NOMO-1 treated with DMSO at 0.1 percent for 48 hours (cell line): Measurements from ENCODE around the gene YEATS2.
"Not testable (repeated sequence)": the region's sequence is repeated elsewhere in the genome, so short reads cannot be mapped to it uniquely, and the experiment has no call there.

Experiments used
- DNase-seq: peaks from one replicate; lab custom pipeline; 2025; ENCODE audit not compliant: unreplicated experiment; lab: John Stamatoyannopoulos, UW

YEATS2 gene

DNA sequence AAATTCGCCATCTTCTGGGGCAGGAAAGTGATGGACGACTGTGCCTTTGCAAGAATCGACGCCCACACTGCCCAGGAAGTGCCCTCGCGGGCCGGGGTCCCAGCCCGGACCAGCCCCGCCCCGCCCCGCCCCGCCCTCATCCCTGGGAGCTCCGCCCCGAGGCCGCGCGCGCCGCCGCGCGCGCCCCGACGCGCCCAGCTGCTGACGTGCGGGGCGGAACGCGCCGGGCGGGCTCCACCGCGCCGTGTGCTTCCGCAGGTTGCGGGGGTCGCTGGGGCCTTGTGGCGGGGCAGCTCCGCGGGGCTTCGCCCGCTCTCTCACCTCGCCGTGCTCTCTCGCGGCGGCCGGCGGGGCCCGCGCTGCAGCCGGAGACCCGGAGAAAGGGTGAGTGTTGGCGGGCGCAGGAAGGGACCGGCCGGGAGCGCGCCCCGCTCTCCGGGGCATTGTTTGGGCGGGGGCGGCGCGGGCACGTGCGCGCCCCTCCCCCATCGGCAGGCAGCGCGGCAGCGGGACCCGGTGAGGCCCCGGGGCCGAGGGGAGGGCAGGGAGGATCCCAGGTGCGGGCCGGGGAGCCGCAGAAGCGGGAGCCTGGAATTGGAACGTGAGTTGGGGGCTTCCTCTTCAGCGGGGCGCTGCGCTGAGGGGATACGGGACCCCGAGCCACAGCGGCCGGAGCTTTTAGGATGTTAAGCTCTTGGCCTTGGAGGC is at the start of gene YEATS2:
Gene YEATS2 (plus strand): TSS at position 188 of the 708 bp plus-strand sequence. CDS start 17,366 bp downstream, outside the sequence.
- peak; percentile 68 for DNase-seq

DNA sequence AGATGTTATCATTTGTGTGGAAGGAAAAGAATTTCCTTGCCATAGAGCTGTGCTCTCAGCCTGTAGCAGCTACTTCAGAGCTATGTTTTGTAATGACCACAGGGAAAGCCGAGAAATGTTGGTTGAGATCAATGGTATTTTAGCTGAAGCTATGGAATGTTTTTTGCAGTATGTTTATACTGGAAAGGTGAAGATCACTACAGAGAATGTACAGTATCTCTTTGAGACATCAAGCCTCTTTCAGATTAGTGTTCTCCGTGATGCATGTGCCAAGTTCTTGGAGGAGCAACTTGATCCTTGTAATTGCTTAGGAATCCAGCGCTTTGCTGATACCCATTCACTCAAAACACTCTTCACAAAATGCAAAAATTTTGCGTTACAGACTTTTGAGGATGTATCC is 47.0 kb upstream of the YEATS2 start:
- DNase-seq = no peak

DNA sequence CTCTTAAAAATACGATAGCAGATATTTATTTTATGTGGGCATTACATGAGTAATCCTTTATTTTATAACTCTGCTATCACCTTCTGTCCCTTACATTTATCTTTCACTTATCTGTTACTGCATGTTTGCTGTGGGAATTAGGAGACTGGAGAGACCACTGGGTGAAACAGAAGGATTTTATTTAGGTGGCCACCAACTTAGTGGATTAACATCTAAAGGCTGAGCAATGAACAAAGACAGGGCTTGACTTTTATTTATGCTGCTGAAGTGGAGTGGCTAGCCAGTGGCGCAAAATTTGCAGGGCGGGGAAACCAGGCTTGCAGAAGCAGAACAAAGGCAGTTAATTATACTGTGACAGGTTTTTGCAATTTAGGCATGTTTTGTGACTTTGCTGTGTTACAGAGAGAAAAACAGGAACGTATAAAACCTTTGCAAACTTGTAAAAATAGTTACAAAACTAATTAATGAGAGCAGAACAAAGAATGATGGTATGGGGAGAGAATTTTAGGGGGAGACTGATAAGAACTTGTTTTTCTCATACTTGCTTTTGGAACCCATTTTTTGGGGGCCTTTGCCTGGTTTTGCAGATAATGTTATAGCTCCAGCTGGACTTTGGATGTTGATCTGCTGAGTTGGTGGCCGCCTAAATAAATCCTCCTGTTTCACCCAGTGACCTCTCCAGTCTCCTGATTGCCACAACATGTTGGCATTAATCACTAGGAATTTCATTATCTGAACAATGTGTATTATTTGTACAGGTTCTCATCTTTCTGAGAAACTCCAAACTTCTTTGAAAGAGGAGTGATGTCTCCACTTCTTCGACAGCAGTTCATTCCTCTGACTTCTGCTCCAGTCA is 44.2 kb upstream of the YEATS2 start:
- no peak for DNase-seq

DNA sequence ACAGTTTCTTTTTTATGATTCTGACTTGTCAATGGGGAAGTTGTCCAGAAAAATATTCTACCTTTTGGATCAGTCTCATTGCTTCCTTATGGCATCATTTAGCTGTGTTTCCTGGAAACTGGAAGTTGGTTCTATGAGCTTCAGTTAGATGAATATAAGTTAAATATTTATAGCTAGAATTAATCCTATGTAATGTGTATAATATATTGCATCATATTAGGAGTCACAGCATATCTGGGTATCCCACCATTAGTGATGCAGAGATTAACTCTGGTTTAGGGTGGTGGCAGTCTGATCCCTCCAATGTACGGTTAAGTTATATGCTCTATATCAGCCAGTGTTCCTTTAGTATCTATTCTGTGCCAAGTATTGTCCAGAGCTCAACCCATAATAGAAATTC is 42.9 kb upstream of the YEATS2 start:
- DNase-seq = no peak

DNA sequence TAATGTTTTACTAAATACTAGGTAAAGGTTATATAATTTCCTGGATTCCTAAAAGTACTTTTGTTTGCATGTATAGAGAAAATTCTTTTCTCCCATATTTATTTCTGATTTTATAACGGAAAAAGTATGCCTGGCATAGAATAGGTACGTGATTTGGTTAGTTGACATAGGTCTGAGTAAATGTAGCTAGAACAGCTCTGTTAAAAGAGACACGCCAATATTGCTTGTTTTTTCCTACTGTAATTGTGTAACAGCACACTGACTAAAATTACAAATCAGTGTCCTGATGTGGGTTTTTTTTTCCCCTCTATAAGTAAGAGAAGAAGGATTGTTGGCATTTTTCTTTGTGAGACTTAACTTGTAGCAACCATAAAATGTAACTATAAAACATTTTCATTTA is 35.5 kb upstream of the YEATS2 start:
- DNase-seq = no peak

DNA sequence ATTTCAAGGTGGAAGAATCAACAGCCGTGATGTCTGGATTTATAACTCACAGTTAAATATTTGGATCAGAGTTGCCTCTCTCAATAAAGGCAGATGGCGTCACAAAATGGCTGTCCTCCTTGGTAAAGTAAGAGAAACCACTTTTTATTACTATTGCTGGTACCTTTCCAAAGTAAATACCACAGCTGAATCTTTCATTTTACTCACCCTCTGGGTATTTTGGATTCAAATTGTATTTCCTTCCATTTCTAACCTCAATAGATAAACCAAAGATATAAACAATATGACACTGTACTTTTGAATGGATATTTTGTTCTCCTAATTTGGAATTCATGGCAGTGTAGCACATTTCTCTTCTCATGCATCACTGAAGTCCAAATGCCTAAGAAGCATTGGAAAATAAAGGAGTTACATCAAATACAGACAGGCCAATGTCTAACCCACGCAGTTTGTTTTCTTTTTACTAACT is 32.6 kb upstream of the YEATS2 start:
- DNase-seq = no peak

DNA sequence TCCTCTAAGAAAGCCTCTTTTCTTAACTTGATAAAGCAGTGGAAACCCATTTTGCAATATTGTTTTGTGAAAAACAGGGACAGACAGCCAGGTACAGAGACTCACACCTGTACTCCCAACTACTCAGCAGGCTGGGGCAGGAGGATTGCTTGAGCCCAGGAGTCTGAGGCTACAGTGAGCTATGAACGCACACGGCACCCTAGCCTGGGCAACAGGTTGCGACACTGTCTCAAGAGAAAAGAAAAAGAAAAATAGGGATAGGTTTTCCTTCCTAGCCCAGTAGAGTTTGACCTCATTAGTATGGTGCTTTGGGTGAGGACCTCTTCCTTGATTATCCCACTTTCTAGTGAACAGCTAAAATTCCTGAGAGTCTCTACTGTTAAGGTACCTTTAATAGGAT is 17.5 kb upstream of the YEATS2 start:
- no peak for DNase-seq

DNA sequence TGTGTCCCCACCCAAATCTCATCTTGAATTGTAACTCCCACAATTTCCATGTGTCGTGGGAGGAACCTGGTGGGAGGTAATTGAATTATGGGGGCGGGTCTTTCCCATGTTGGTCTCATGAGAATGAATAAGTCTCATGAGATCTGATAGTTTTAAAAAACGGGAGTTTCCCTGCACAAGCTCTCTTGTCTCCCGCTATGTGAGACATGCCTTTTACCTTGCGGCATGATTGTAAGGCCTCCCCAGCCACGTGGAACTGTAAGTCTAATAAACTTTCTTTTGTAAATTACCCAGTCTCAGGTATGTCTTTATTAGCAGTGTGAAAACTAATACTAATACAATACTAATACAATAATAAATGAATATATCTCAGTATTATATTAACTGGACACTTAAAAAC is 9.9 kb upstream of the YEATS2 start:
- DNase-seq = no peak

DNA sequence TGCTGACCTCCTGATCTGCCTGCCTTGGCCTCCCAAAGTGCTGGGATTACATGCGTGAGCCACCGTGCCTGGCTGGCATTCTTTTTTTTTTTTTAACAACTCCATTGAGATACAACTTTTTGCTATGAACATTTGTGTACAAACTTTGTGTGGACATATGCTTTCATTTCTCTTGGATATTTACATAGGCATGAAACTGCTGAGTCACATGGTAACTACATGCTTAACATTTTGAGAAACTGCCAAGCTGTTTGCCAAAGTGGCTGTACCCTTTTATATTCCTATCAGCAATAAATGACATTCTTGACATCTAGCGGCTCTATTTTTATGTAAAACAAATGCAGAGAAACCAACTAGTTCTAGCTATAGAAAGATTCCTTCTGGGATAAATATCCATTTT is 8.7 kb upstream of the YEATS2 start:
- DNase-seq = no peak

DNA sequence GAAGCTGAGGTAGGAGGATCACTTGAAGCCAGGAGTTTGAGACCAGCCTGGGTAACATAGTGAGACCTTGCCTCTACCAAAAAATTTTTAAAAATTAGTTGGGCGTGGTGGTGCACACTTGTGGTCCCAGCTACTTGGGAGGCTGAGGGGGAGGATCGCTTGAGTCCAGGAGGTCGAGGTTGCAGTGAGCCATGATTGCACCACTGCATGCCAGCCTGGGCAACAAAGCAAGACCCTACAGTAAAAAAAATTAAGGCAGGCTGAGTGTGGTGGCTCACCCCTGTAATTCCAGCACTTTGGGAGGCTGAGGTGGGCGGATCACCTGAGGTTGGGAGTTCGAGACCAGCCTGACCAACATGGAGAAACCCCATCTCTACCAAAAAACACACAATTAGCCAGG is 8.0 kb upstream of the YEATS2 start:
- not testable (repeated sequence) for DNase-seq

DNA sequence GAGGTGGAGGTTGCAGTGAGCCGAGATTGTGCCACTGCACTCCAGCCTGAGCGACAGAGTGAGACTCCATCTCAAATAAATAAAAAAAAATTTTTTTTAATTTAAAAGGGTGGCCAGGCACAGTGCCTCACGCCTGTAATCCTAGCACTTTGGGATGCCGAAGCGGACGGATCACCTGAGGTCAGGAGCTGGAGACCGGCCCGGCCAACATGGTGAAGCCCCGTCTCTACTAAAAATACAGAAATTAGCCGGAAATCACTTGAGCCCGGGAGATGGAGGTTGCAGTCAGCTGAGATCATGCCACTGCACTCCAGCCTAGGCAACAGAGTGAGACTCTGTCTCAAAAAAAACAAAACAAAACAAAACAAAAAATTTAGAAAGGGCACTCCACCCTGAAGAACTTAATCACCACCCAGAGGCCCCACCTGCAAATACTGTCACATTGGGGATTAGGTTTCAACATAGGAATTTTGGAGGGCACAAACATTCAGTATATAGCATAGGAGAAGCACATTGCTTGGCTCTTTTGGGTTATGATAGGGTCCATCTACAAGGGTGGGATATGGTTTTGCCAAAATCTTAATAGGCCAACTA is 7.1 kb upstream of the YEATS2 start:
- no peak for DNase-seq

DNA sequence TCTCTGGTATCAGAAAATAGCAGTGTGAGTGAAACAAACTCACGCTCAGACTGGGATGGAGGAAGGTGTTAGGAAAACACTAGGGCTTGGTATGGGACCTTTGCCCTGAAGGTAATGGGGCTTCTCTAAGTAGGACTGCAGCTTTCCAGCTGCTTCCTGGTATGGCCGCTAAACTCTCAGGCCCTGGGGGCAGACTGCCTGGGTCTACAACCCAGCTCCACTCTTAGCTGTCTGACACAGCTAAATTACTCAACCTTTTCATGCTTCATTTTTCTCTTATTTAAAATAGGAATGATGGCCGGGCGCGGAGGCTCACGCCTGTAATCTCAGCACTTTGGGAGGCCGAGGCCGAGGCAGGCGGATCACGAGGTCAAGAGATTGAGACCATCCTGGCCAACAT is 5.2 kb upstream of the YEATS2 start:
- DNase-seq = no peak

DNA sequence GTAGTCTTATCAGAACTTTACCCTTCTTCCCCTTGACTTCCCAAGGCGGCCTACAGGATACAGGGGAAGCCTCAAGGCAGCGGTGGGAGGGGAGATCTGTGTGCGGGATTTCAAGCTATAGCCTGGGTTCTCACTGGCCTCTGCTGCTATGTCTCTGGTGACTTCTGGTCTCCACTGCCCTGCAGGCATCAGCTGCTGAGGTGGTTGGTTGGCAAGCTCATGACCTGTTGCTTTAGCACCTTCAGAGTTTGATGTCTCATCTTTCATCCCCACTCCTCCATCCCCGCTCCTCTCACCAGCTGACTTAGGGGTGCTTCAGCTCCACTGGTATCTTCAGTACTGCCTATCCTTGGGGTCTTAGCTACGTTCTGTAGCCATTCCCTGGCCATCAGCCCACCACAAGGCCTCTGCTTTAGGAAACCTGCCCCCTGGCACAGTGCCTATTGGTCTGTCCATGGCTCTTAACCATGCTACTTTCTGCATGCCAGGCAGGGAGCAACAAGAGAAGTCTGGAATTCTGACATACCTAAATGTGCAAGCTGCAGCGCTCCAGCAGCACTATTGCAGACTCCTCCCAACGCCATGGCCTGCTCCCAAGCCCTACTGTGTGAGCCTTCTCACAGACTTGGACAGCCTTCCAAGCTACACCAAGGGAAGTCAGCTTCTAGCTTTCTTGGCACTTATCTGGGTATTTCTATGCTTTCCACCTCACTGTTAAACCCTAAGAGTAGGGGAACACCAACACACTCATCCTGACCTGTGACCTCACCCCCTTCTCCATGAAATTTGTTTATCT is 1.8 kb upstream of the YEATS2 start:
- DNase-seq = no peak

DNA sequence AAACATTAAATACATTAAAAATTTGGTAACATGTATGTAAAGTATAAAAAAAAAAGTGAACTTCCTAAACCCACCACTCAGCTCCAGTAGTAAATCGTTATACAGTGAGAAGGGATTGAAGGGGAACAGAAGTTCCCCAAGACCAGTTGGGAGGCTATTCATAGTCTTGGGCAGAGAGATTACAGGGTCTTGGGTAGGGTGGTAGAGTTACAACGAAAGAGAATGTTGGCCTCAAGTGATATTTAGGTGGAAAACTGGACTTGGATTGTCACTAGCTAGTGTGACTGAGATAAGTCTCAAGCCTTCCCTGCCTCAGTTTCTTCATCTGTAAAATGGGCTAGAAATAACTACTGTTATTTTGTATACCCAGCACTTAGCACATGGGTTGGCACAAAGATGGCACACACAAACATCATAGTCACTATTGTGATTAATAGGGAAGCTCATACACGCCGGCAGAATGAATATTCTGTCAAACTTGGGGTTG is 431 bp upstream of the YEATS2 start:
- DNase-seq = no peak

DNA sequence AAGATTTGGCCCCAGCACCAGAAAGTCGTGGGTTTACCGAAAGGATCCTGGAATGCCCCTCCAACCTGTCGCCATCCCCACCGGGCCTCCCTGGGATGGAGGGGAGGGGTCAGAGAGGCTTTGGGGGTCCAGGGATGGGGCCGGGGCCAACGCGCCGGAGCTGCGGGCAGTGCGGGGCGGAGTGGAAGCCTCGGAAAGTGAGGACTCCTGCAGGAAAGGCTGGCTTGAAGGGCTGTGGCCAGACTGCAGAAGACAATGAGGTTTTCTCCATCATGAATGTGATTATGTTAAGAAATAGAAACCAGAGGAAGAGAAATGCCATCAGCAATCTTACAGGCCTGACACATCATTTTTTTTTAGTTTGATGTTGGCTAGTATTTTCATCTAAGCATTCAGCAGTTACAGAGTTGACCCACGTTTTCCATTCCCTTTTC is 738 bp downstream of the YEATS2 start:
- peak; percentile 56 for DNase-seq

DNA sequence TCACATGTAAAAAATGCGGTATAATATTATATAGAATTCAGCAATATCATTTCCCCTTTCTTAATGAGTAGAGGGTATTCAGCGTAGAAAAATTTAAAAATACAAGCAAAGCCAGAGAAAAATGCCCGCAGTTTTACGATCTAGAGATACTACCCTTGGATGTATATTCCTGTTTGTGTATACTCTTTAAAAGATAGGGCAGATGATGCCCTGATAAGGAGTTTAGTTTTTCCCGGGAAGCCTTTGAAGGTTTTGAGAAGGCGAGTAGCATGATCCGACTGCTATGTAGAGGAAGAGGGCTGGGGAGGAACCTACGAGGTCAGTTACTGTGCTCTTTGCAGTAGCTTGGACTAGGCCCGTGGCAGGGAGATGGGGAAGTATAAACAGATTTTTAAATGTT is 1.2 kb downstream of the YEATS2 start:
- DNase-seq = peak; percentile 78

DNA sequence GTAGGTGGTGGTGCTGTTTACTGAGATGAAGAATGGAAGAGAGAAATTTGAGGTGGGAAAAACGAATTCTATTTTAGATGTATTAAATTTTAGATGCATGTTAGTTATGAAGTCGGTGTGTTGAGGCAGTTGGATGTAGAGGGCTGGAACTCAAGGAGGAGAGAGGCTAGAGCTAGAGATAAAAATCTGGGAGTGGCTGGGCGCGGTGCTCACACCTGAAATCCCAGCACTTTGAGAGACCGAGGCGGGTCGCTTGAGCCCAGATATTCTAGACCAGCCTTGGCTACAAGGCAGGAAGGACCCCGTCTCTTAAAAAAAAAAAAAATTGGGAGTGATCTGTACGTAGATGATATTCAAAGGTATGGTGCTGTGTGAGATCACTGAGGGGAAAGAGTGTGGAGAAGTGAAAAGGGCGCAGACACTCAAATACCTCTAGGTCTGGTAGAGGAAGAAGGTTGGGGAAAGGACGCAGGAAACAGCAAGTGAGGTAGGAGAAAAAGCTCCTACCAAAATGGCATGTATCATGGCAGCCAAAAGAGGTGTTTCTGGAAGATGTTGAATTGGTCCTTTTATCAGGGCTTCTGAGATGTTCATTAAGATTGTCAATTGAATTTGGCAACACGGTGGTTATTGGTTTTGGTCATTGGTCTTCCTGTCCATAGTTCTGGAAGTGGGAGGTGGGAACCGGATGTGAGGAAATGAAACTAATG is 1.8 kb downstream of the YEATS2 start:
- DNase-seq = no peak

DNA sequence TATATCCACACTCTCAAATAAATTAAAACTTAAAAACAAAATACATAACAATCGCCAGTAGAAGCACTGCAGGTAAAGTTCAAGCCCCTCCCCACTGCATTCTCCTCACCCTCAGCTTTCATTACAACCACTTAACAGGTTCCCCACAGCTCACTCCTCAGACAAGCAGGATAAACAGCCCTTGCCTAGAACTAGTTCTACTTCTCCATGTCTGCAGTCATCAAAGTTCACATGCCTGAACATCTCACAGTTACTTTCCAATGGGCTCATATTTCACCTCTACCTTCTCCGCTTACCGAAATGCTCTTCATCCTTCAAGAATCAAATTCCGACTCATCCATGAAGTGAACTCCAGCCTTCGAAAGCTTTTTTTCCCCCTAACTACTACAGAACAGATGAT is 4.1 kb downstream of the YEATS2 start:
- no peak for DNase-seq

DNA sequence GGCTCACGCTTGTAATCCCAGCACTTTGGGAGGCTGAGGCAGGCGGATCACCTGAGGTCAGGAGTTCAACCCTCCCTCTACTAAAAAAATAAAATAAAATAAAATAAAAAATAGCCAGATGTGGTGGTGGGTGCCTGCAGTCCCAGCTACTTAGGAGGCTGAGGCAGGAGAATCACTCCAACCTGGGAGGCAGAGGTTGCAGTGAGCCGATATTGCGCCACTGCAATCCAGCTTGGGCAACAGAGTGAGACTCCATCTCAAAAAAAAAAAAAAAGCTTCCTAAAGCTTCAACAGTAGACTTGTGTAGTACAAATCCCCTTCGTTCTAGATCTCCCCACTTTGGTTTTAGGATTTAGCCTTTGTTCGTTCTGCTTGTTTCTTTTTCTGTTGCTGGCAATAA is 6.3 kb downstream of the YEATS2 start:
- not testable (repeated sequence) for DNase-seq

DNA sequence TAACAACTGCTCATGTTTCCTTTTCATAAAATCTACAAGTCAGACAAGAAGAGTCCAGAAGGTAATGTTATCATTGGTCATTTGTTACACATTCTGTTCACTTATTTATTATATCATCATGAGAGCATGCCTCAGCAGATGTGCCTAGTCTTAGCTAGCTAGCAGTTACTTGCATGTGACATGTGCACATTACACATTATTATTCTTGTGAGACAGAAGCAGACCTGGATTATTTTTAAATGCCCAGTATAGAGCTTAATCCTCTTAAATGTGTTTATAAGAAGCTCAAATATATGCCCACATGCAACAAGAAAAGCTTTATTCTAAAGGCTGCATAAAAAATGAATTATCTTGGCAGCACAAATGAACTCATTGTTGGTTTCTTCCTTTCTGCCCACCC is 12.6 kb downstream of the YEATS2 start:
- DNase-seq = no peak
